Measurements from ENCODE around the gene POLD2.
"Not testable (repeated sequence)": the region's sequence is repeated elsewhere in the genome, so short reads cannot be mapped to it uniquely, and the experiment has no call there.

The POLD2 gene

DNA sequence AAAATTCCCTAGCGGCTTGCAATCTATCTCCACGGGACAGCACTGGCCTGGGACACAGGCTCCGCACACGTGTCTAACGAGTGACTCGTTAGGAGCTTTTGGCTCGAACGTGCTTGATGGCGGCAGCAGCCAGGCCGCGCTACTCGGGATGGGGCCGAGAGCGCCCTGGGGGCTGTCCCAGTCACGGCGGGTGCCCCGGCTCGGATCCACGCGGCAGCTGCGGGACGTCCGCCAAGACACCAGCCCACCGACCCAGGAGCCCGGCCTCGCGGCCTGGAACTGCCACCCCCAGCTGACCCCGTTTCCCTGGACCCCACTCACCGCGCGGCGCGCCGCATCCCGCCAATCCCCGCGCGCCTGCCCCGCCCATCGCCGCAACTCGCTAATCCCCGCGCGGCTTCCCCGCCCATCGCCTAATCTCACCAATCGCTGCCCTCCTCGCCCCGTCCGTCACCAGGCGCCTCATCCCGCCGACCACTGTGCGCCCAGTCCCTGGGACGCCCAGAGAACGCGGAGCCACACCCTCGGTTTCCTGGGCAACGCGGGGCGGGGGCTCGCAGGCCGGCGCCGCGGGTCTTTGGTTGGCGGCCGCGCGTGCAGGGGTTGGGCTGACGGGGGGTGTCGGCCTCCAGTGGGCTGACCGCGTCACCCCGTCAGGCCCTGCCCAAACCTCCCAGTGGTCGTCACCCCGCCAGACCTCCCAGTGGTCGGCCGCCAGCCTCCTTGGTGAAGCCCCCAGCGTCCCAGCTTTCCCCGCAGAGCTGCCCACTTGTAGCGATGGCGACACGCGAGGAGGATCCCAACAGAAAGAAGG is at the start of gene POLD2:
POLD2 (minus strand) TSS at position 359 of the 814 bp plus-strand sequence. CDS start 1,495 bp downstream, outside the sequence.
- peak within 1 kb of the TSS; percentile 90 for H3K4me3 ChIP-seq (ENCODE audit: low read depth, low read length)
- peak; percentile 96 for DNase-seq (ENCODE audit: low read depth)
- TF ChIP-seq, protein P1, sequence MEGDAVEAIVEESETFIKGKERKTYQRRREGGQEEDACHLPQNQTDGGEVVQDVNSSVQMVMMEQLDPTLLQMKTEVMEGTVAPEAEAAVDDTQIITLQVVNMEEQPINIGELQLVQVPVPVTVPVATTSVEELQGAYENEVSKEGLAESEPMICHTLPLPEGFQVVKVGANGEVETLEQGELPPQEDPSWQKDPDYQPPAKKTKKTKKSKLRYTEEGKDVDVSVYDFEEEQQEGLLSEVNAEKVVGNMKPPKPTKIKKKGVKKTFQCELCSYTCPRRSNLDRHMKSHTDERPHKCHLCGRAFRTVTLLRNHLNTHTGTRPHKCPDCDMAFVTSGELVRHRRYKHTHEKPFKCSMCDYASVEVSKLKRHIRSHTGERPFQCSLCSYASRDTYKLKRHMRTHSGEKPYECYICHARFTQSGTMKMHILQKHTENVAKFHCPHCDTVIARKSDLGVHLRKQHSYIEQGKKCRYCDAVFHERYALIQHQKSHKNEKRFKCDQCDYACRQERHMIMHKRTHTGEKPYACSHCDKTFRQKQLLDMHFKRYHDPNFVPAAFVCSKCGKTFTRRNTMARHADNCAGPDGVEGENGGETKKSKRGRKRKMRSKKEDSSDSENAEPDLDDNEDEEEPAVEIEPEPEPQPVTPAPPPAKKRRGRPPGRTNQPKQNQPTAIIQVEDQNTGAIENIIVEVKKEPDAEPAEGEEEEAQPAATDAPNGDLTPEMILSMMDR (IDR thresholded peaks at IDR 0.05; ENCODE audit: insufficient read depth, low read depth, low read length, missing control alignments) = no peak

DNA sequence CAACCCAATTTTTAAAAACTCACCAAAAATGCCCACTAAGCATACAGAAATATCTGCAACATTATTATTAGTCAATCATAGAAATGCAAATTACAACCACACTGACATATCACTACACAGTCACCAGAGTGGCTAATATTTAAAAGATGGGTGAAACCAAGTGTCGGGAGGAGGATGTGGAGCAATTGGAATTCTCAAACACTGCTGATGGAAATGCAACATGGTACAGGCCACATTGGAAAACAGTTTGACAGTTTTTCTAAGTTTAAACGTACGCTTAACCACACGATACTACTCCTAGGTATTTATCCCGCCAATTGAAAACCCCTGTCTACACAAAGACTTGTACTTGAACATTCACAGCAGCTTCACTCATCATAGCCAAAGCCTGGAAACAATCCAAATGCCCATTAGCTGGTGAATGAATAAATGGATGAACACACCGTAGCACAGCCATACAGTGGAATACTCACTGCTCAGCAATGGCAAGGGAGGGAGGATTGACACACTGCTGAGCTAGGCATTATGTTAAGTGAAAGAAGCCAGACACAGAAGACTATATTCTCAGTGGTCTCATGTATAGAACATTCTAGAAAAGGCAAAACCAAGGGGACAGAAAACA is 49.6 kb upstream of the POLD2 start:
- H3K4me3 ChIP-seq (ENCODE audit: low read depth, low read length) = no peak overlapping the region
- TF ChIP-seq, protein P1 (IDR thresholded peaks at IDR 0.05; ENCODE audit: insufficient read depth, low read depth, low read length, missing control alignments) = no peak
- no peak for DNase-seq (ENCODE audit: low read depth)

DNA sequence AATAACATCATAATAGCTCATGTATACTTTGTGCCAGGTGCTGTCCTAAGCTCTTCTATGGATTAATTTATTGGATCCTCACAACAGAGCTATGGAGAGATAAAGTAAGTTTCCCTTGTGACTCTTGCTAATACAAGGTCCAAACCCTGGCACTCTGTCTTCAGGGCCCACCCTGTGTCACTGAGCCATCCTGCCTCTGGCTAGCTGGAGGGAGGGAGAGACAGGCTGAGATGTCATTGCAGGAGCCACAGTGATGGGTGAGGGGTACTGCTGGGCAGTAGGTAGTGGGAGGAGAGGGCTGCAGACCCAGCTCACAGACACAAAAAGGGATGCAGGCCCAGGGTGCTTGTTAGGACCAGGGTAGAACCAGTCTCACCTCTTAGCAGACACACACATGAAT is 49.0 kb upstream of the POLD2 start:
- no peak for DNase-seq (ENCODE audit: low read depth)
- TF ChIP-seq, protein P1 (IDR thresholded peaks at IDR 0.05; ENCODE audit: insufficient read depth, low read depth, low read length, missing control alignments) = no peak

DNA sequence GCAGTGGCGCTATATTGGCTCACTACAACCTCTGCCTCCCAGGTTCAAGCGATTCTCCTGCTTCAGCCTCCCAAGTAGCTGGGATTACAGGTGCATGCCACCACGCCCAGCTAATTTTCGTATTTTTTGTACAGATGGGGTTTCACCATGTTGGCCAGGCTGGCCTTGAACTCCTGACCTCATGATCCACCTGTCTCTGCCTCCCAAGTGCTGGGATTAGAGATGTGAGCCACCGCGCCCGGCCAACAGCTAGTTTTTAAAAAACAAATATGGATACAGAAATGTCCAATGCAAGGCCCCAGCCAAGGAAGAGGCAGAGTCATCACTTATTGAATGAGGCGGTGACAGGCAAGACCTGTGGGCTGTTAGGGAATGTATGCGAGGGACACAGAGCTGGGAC is 48.6 kb upstream of the POLD2 start:
- not testable (repeated sequence) for DNase-seq (ENCODE audit: low read depth)

More for the DNA sequence above, 49.0 kb upstream of the POLD2 start:
- no peak overlapping the region for H3K4me3 ChIP-seq (ENCODE audit: low read depth, low read length)

DNA sequence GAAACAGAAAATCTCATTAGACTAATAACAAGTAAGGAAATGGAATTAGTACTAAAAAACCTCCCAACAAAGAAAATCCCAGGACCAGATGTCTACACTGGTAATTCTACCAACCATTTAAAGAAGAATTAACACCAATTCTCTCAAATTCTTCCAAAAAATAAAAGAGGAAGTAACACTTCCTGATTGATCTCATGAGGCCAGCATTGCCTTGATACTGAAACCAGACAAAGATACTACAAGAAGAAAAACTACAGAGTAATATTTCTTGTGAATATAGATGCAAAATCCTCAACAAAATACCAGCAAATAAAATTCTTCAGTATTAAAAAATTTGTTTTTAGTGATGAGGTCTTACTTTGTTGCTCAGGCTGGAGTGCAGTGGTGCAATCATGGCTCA is 44.6 kb upstream of the POLD2 start:
- no peak overlapping the region for H3K4me3 ChIP-seq (ENCODE audit: low read depth, low read length)
- TF ChIP-seq, protein P1 (IDR thresholded peaks at IDR 0.05; ENCODE audit: insufficient read depth, low read depth, low read length, missing control alignments) = no peak
- DNase-seq (ENCODE audit: low read depth) = peak; percentile 20

More for the DNA sequence above, 48.6 kb upstream of the POLD2 start:
- H3K4me3 ChIP-seq (ENCODE audit: low read depth, low read length) = not testable (repeated sequence)

DNA sequence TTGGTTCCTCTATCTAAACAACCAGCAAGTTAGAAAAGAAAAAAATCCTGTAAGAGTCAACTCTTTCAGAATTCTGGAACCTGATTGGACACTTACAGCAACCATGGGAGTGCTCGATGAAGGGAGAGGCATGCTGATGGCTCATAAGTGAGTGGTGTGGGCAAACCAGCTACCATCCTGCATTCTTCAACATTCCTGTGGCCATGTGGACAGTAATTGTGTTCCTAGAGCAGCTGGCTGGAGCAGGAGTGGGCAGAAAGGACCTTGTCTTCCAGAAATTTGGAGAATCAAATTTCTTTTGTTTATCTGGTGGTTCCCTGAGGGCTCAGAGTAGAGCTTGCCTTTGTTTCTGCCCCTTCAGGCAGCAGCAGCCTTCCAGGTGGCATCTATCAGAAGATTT is 40.2 kb upstream of the POLD2 start:
- H3K4me3 ChIP-seq (ENCODE audit: low read depth, low read length) = no peak overlapping the region
- TF ChIP-seq, protein P1 (IDR thresholded peaks at IDR 0.05; ENCODE audit: insufficient read depth, low read depth, low read length, missing control alignments) = no peak
- DNase-seq (ENCODE audit: low read depth) = no peak

DNA sequence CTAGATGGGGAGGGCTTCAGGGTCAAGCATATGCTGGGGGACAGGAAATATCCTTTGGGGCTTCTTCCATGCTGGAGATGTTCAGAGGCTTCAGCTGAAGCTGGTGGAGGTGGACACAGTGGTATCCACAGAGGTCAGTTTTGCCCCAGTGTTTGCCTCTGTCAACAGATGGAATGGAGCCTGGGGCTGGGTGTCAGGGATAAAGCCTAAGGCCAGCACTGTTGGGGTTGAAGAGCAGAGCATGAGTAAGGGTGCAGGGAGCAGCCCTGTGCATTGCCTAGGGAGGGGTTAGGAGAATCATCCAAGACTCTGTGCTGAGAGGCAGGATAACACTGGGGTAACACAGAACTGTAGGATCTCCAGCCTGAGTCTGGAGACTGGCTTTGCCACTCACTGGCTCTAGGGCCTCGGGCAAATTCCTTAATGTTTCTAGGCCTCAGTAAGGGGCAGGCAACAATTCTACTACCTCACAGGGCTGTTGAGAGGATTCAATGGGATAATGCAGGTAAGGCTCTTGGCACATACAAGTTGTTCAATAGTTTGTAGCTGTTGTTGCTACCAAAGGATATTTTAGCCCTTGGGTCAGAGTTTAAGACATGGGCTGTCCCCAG is 39.5 kb upstream of the POLD2 start:
- TF ChIP-seq, protein P1 (IDR thresholded peaks at IDR 0.05; ENCODE audit: insufficient read depth, low read depth, low read length, missing control alignments) = no peak
- no peak for DNase-seq (ENCODE audit: low read depth)
- no peak overlapping the region for H3K4me3 ChIP-seq (ENCODE audit: low read depth, low read length)
